Stimulated activated CD8-positive, alpha-beta memory T cell treated with anti-CD3 and anti-CD28 coated beads, Interleukin-4, amount 100 ng/mL, for 4 hours (primary cell): Measurements from ENCODE around the gene MCRIP1.

Experiments
- DNase-seq, 2 donors: peaks; one replicate each; pipeline ENCODE4 v3.0.0-alpha.2; 2020; ENCODE audit warnings: low read depth in 2 of 2, low spot score in 1 of 2

MCRIP1 gene

DNA sequence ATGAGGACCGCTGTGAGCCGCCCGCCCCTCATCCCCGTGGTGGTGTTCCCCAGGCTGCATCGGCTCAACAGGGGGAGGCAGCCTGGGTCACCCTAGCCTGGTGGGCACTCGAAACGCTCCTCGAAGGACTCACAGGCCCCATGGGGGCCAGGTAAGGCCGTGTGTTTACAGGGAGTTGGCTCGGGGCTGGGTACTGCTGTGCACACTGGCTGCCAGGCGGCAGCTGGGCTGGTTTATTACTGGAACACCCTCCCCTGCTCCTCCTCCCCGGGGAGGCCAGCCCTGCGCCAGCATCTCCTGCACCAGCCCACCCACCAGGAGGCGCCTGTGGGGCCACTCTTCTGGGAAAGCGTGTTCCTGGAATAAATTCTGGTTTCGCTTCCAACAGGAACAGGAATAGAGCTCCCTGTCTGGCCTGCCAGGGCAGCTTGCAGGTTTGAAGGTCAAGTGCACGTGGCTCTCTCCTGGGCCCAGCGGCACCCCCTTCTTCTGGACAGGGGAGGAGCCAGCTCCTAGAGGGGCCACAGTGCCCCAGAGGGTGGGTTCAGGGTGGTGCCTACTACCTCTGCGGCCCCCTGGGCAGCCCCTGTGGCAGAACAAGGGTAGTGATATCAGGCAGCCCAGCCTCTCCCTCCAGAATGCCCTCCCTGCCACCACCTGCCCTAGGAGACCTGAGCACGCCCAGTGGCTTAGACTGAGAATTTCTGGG is 11.3 kb downstream of the MCRIP1 start:
- DNase-seq = no peak

DNA sequence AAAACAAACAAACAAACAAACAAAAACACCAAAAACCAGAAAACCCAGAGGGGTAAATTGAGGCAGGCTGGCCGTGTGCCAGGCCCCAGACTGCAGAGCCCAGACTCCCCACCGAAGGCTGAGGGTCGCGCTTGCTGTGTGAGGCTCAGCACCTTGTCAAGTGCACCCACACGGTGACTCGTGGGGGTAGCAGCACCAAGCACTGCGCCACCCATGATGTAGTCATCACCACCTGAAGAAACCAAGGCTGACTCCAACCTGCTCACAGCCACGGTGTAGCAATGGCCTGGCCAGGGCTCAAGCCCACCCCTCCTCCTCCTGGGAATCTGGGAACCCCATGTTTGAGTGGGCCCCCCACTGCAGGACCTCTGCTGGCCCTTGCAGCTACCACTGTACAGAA is 11.9 kb downstream of the MCRIP1 start:
- DNase-seq = no peak

DNA sequence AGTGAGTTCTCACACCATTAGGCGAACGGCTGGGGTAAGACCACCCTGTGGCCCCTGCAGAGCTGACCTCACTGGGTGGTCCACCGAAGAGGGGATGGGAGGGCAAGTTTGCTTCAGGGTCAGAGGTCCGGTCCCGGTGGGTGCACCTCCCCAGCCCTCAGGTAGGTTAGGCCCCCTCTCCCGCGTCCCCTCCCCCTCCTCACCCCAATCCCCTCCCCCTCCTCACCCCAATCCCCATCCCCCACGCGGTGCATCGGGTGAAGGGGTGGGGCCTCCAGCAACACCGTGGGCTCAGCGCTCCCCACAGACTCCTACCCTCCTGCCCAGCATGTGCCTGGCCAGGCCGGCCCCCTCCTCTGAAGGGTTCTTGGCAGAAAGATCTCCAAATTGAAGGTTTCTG is 13.4 kb downstream of the MCRIP1 start:
- no peak for DNase-seq

DNA sequence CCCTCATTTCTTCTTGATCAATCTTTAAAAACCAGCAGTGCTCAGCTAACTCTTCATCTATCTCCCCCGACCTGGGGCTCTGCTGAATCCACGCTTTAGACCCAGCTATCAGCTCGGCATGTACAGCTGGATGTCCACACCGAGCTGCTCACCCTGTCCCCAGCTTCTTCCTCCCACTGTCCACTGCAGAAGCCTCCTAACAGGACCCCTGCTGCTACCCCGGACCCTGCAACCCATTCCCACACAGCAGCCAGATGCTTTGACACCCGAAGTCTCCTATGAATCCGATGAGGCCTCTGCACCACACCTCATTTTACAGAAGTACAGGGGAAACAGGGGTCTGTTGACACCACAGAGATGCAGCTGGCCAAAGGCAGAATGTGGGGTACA is 15.3 kb downstream of the MCRIP1 start:
- no peak for DNase-seq

DNA sequence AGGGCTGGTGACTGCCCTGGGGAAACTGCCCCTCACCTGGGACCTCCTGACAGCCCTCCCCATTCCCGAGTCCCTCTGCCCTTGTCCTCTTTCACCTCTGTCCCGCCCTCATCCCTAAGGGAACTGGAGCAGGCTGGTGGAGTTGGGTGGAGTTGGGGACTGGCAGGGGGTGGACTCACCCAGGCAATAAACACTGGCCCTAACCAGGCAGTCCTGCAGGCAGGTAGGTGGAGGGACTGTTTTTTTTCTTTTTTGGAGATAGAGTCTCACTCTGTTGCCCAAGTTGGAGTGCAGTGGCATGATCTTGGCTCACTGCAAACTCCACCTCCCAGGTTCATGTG is 17.5 kb downstream of the MCRIP1 start:
- DNase-seq = no peak

DNA sequence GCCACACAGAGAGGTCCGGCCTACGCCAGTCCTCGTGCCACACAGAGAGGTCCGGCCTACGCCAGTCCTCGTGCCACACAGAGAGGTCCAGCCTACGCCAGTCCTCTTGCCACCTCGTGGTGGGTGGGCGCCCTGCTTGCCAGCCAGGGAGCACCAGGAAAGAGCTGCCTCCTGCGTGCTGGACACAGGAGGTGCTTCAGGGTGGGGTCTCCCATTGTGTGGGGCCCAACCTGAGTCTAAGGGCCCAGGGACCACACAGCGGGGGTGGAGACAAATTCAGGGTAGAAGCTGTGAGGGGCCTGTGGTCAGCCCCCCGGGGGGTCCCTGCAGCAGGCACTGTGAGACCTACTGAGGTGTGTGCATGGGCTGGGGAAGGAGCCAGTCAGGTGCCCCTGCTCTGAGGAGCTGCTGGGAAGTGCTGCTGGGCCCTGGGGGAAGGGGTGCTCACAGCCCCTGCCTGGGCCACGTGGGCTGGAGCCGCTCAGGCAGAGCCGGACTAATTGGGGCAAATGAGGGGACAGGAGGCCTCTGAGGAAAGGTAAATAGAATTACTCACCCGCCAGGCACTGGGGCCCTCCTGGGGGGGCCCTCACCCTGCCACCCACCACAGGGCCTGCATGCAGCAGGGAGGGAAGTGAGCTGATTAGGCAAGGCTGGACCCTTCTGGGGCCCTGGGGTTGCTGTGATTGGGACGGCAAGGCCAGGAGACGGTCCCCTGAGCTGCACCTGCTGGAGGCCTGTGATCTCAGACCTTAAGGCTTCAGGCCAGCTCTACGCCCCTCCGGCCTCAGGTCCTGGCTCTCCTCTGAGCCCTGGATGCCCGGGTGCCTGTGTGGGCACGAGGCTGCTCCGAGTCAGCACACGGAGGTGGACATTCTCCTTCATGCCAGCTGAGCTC is 18.1 kb downstream of the MCRIP1 start:
- no peak for DNase-seq

DNA sequence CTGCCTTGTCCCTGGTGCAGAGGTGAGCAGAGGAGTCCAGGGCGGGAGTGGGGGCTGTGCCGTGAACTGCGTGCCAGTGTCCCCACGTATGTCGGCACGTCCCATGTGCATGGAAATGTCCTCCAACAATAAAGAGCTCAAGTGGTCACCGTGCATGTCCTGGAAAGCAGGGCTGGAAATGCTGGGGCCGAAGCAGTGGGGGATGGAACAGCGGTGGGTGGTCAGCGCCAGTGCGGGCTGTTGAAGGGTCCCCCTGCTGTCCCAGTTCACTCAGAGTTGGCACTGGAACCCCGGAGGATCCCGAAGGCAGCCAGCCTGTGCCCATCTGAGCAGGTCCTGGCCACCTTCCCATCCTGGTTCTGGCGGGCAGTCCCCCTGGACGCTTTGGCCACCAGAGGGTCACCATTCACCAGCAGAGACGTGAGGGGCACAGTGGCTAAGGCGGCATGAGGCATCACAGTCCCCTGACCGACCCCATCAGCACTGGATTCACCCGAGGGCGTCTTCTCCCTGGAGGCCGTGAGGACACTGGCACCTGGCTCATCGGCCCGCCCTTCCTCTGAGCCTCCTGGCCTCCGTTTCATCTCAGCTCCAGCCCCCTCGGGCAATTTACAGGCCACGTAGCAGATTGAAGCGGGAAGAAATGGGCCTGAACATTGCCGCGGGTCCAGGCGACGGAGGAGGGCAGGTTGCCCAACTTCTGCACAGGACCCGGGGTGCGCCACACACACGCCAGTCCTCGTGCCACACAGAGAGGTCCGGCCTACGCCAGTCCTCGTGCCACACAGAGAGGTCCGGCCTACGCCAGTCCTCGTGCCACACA is 19.0 kb downstream of the MCRIP1 start:
- no peak for DNase-seq

DNA sequence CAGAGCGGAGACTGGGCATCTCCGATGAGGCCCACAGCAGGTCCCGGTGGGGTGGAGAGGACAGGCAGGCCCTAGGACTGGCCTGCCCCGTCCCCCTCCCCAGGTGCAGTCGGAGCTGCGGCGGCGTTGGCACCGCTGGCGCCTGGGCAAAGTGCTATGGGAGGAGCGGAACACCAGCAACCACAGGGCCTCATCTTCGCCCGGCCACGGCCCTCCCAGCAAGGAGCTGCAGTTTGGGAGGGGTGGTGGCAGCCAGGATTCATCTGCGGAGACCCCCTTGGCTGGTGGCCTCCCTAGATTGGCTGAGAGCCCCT is 19.8 kb downstream of the MCRIP1 start:
- no peak for DNase-seq

DNA sequence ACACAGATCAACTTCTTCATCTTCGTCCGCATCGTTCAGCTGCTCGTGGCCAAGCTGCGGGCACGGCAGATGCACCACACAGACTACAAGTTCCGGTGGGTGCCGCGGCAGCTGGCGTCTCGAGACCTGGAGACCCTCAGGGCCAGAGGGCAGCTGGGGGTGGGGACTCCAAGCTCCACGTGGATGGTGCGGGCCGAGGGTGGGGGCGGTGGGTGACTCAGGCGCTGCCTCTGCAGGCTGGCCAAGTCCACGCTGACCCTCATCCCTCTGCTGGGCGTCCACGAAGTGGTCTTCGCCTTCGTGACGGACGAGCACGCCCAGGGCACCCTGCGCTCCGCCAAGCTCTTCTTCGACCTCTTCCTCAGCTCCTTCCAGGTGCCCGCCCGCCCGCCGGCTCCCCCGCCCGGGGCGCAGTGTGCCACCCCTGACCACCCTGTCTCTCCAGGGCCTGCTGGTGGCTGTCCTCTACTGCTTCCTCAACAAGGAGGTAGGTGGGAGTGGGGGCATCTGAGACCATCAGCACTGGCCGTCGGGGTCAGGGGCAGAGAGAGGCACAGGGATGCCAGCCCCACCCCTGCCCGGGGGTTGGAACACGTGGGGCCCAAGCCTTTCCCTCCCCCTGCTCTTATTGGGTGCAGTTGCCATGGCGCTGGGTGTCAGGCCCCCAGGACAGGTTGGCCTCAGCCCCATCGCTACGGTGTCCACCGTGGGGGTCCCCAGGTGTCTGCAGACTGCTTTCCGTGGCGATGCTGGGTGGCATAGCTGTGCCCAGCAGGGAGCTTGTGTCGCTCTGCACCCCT is 20.3 kb downstream of the MCRIP1 start:
- no peak for DNase-seq

DNA sequence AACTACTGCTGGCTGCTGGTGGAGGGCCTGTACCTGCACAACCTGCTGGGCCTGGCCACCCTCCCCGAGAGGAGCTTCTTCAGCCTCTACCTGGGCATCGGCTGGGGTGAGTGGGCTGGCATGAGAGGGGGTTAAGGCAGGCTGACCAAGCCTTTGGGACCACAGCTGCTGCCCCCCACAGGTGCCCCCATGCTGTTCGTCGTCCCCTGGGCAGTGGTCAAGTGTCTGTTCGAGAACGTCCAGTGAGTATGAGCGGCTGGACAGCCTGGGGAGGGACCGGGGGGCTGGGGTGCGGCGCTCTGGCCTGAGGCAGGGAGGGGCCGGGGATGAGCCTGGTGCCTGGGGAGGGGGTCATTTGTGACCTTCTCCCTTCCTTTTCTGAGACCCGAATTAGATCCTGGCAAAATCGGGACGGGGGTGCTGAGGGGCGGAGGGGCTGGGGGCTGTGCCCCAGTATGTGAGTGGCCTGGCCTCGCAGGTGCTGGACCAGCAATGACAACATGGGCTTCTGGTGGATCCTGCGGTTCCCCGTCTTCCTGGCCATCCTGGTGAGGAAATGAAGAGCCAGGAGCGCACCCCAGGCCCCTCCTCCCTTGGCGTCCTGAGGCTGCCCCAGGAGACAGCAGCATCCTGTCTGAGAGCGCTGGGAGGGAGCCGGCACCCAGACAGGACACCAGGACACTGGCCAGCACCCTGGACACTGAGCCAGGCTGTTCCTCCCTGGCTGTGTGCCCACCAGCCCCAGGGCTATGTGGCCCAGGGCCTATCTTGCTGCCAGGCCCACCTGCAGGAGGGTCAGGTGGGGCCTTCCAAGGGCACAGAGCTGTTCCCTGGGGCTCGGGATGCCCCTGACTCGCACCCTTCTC is 21.2 kb downstream of the MCRIP1 start:
- DNase-seq = no peak

DNA sequence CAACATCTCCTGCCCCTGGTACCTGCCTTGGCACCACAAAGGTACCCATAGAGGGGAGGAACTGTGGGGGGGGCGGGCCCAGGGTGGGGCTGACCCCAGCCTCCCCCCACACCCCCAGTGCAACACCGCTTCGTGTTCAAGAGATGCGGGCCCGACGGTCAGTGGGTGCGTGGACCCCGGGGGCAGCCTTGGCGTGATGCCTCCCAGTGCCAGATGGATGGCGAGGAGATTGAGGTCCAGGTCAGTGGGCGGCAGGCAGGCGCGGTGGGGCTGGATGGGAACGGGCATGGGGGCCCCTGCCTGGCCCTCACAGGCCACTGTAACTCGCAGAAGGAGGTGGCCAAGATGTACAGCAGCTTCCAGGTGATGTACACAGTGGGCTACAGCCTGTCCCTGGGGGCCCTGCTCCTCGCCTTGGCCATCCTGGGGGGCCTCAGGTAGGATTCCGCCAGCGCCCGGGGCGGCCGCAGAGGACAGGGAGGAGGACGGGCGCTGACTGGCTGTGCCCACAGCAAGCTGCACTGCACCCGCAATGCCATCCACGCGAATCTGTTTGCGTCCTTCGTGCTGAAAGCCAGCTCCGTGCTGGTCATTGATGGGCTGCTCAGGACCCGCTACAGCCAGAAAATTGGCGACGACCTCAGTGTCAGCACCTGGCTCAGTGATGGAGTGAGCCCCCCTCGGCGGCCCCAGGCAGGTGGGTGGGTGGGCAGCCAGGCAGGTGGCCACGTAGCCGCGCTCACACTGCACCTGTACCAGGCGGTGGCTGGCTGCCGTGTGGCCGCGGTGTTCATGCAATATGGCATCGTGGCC is 22.0 kb downstream of the MCRIP1 start:
- DNase-seq = no peak

DNA sequence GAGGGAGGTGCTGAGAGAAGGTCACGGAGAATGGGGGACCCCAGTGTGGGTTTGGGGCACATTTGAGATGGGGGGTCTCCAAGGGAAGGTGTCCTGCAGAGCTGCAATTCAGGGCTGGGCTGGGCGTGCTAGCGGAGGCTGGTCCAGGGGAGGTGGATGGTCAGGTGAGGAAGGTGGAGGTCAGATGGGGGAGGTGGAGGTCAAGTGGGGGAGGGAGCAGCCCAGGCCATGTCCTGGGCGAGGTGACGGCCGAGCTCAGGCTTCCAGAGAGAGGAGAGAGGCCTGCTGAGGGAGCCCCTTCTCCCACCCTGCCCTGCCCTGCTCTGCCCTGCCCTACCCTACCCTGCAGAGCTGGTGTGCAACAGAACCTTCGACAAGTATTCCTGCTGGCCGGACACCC is 22.6 kb downstream of the MCRIP1 start:
- DNase-seq = no peak

DNA sequence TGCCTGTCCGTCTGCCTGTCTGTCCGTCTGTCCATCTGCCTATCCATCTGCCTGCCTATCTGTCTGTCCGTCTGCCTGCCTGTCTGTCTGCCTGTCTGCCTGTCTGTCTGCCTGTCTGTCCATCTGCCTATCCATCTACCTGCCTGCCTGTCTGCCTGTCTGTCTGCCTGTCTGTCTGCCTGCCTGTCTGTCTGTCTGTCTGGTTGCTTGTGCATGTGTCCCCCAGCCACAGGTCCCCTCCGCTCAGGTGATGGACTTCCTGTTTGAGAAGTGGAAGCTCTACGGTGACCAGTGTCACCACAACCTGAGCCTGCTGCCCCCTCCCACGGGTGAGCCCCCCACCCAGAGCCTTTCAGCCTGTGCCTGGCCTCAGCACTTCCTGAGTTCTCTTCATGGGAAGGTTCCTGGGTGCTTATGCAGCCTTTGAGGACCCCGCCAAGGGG is 23.5 kb downstream of the MCRIP1 start:
- no peak for DNase-seq

DNA sequence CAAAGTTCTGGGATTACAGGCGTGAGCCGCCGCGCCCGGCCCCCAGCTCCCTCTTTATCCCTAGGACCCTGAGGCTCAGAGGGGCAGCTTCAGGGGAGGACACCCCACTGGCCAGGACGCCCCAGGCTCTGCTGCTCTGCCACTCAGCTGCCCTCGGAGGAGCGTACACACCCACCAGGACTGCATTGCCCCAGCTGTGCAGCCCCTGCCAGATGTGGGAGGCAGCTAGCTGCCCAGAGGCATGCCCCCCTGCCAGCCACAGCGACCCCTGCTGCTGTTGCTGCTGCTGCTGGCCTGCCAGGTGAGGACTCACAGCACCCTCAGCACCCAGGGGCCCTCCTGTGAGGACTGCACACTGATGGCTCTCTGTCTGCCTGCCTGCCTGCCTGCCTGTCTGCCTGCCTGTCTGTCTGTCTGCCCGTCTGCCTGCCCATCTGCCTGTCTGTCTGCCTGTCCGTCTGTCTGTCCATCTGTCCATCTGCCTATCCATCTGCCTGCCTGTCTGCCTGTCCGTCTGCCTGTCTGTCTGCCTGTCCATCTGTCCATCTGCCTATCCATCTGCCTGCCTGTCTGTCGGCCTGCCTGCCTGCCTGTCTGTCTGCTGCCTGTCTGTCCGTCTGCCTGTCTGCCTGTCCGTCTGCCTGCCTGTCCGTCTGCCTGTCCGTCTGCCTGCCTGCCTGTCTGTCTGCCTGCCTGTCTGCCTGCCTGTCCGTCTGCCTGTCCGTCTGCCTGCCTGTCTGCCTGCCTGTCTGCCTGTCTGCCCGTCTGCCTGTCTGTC is 24.1 kb downstream of the MCRIP1 start:
- no peak for DNase-seq

DNA sequence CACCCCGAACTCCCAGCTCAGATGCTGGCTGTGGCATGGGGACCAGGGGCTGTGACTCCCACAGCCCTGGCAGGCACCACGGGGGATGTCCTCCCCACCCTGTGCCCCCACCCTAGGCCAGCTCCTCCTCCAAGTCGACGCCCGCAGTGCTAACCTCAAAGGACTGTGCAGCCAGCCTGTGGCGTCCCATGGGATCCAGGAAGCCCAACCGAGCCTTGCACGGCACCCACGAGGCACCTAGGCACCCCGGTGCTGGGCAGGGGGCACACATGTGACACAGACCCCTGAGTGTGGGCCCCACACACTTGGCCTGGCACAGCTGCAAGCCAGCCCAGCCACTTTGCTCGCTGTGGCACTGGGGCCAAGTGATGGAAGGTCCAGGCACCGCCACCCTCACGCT is 25.3 kb downstream of the MCRIP1 start:
- no peak for DNase-seq

DNA sequence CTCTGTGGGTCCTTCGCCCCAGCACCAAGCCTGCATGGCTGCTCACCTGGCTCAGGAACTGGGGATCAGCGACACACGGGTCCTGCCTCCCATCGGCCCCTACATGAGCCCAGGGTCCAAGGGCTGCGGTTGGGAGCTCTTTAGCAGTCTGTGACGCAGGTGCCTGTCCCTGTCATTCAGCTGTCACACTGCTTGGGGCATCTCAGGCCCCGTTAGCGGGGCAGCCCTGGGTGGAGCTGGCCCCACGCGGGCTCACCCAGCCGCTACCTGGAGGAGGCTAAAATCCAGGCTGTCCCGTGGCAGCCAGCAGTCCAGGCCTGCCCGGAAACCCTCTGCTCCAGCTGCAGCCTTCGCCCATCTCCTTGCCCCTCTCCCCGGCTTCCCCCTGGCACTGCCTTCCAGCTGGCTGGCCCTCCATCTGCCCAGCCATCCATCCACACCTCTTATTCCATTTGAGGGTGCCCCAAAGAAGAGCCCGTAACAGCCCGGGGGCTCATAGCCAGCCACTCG is 25.8 kb downstream of the MCRIP1 start:
- DNase-seq = no peak

DNA sequence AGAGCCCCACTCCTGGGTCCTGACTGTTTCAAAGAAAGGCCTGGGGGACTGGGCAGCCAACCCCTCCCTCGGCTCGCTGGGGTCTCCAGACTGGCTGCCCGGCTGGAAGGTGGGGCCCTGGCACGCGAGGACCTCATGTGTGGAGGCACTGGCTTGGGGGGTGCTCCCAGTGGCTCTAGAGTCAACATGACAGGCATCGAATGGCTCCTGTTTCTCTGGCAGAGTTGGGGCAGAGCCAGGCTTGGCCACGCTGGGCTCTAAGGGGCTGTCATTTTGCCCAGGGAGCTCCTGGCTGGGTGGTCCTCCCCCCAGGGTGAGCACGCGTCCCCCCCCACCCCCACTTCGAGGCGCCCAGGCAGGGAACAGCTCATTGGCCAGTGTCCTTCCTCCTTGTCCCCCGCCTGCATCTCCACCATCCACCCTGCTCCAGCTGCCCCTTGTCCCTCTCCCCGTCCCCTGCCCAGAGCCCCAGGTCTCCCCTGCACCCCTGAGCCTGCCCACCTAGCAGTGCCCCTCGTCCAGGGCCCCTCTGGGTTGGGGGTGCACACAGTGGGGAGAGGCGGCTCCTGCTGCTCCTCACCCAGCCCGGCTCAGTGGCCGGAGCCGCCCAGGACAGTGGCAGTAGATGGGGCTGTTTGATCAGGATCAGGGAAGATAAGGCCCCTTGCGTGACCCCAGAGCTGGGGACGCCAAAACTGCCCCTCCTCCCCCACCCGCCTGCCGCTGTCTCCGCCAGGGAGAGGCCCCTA is 26.5 kb downstream of the MCRIP1 start:
- no peak for DNase-seq
